Mucosa of descending colon (tissue), 3 donors: ENCODE data around the gene KCNQ1OT1. TPM values are rescaled to one million over a fixed set of nuclear protein-coding genes. Genes with fewer than 3 reads are reported as not detected.

ENCODE experiments used
- ATAC-seq: fragments of 200-7000 bp; cut with Tn5 transposase; one replicate; pipeline ENCODE4 v1.9.1; 2020; ENCODE audit warnings: mild to moderate bottlenecking, moderate library complexity
- DNase-seq, 3 donors: peaks; one replicate each; pipeline ENCODE4 v3.0.0-alpha.2; 2020
- H3K36me3 ChIP-seq: fragments of 200-600 bp; one replicate; pipeline ENCODE4 v1.8.0; 2021; ENCODE audit warnings: low read depth, mild to moderate bottlenecking
- H3K4me1 ChIP-seq: fragments of 200-600 bp; one replicate; pipeline ENCODE4 v1.8.0; 2021; ENCODE audit warnings: low read depth, mild to moderate bottlenecking
- H3K4me3 ChIP-seq: fragments of 200-600 bp; one replicate; pipeline ENCODE4 v1.8.0; 2021; ENCODE audit warnings: mild to moderate bottlenecking
- H3K9me3 ChIP-seq: fragments of 200-600 bp; one replicate; pipeline ENCODE4 v1.8.0; 2021; ENCODE audit warnings: mild to moderate bottlenecking
- CTCF ChIP-seq: fragments of 200-600 bp; IDR thresholded peaks from one replicate; pipeline ENCODE4 v1.8.0; 2022; ENCODE audit warnings: antibody characterized with exemption, mild to moderate bottlenecking
- intact Hi-C, 2 donors: fragments of 100-400 bp; cut with DNase I in 1 of 2; cut with micrococcal nuclease in 1 of 2; formaldehyde crosslinking; loops; one replicate each; pipeline versions ENCODE4 v1.11.0 to v1.11.1; 2022; cut with DNase I, micrococcal nuclease
- total RNA-seq, 3 donors: library from RNA; stranded (reverse); fragmentation: NEBNext Ultra II Directional in 2 of 3; extraction: Animal tissue kit (Norgen Biotek cat#: 25700) in 2 of 3; gene quantifications; one replicate each; pipeline versions ENCODE4 v1.2.1 to v1.2.4, GENCODE V29; 2021 to 2023
- donor health status: DM: no; HTN: no; CAD: no; lungs with moderate emphysema.
- donor health status: DM: no; HTN: no; CAD: no.
- donor health status: DM: no; HTN: yes; CAD: no.

Gene KCNQ1OT1
- total RNA-seq, 3 donors from 2014 or later = 1.5 to 1.7 (median 1.7) TPM

DNA sequence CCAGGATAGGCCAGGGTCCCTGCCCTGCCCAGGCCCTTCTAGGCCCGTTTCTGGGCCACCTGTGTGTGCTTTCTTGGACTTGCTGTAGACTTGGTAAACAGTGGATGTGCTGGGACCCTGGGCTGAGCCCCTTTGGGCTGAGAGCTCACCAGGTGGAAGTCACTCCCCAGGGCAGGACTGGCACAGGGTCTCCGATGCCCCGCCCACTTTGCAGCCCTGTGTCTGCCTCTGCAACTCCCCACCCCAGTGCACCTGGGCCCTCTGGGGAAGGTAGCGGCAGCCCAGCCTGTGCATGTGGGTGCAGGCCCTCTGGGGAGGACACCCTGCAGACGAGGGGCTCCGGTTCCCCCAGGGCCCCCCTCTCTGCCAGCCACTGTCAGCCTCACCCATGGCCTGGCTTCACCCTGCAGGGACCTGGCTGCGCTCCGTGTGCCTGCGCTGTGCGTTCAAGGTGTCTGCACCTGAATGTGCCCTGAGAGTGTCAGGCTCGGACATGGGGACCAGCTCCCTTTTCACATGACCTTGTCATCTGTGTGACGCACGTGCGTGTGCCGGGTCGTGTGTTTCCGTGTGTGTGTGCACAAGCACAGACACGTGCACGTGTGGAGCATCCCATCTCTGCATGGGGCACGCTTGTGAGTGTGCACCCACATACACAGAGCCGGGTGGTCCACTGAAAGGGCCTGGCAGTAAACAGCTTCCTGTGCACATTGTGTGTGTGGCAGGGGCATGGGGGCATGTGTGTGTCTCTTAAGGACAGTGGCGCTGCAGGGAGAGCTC is 118.5 kb downstream of the KCNQ1OT1 start:
- TF ChIP-seq CTCF = no peak
- Histone ChIP-seq H3K4me3 (no peak overlapping the region), H3K36me3 (no peaks in the 10 kb centered on the region), H3K9me3 (no peaks in the 10 kb centered on the region), H3K4me1 (peaks cover 4% of the 10 kb centered on the region)
- ATAC-seq = no peak
- intact Hi-C loops = no loop called here
- peak in 2 of 3 donors; percentile 19 to 43 for DNase-seq

DNA sequence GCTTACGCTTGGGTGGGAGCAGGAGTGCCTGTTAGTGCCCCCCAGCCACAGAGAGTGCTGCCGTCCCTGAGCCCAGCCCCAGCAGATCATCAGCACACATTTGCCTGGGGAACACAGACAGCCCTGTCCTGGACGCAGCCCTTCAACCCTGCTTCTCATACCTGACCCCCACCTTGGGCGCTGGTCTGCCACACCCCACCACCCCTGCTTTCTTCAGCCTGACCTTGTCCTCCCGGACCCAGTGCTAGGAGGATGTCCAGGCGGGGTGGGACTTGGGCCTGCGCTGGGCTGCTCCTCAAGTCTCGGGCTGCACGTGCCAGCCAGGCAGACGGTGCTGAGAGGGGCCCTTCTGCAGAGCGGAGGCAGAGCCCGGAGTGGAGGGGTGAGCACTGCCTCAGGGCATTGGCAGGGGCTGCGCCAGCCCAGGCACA is 119.2 kb downstream of the KCNQ1OT1 start:
- H3K36me3 ChIP-seq = no peaks in the 10 kb centered on the region
- no peaks in the 10 kb centered on the region for H3K9me3 ChIP-seq
- TF ChIP-seq CTCF = no peak
- no peak overlapping the region for H3K4me3 ChIP-seq
- peak in 2 of 3 donors; percentile 12 to 29 for DNase-seq
- H3K4me1 ChIP-seq = peaks cover 4% of the 10 kb centered on the region
- ATAC-seq = no peak
- intact Hi-C loops = no loop called here

DNA sequence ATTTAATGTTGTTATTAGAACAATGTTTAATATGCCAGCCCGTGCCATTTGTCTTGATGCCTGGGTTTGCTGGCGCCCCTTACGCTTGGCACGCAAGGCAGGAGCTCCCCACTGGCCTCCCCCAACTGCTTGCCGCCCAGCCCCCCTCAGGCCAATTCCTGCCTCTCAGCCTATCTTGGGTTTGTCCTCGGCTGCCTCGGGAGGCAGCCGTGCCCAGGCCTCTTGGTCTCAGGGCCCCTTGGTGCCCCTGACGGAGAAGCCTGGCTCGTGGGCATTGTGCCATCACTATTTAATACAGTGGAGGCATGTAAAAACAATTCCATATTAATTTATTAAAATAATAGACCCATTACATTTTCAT is 119.8 kb downstream of the KCNQ1OT1 start:
- no peak for ATAC-seq
- peak in 1 of 3 donors; percentile 6 for DNase-seq

DNA sequence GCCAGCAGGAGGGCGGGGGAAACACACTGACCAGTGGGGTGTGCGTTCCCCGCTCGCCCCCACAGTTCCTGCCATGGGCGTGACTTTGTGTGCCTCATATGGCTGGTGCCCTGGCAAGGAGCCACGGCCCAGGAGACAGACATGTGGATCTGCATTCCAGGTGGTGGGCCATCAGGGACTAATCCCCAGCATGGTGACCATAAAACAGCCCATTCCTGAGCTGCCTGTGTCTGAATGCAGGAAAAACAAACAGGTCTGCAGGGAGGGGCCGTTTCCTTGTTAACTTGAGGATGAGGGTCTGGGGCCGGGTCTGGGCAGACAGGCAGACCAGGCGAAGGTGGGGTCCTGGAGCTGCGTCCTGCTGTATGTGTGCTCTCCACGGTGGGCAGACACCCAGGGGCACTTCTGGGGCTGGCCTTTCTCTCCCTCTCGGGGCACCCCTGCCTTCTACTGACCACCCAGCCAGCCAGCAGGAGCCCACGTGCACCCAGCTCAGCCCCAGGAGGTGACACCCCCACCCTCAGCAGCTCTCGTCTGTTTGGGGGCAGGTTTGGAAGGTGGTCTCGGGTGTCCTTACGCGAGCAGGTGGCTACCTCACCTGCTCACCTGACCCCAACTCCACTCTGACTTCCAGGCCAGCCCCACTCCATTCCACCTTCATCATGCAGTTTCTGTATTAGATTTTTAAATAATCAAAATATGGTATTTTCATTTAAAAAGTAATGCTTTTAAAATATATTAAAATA is 120.3 kb downstream of the KCNQ1OT1 start:
- H3K4me1 ChIP-seq = peaks cover 13% of the 10 kb centered on the region
- TF ChIP-seq CTCF = no peak
- H3K36me3 ChIP-seq = no peaks in the 10 kb centered on the region
- ATAC-seq (no peak), DNase-seq (peak in 2 of 3 donors; percentile 21 to 45)
- intact Hi-C loops = no loop called here
- no peaks in the 10 kb centered on the region for H3K9me3 ChIP-seq
- no peak overlapping the region for H3K4me3 ChIP-seq

More for the DNA sequence above, 119.8 kb downstream of the KCNQ1OT1 start:
- TF ChIP-seq CTCF = no peak
- peaks cover 9% of the 10 kb centered on the region for H3K4me1 ChIP-seq
- no peaks in the 10 kb centered on the region for H3K36me3 ChIP-seq
- H3K9me3 ChIP-seq = no peaks in the 10 kb centered on the region
- H3K4me3 ChIP-seq = no peak overlapping the region
- intact Hi-C loops = no loop called here

- Histone ChIP-seq H3K4me1 (peaks cover 13% of the 10 kb centered on the region), H3K4me3 (no peak overlapping the region), H3K9me3 (no peaks in the 10 kb centered on the region), H3K36me3 (no peaks in the 10 kb centered on the region)
- intact Hi-C loops = no loop called here
- no peak for TF ChIP-seq CTCF
- no peak for ATAC-seq
- no peak for DNase-seq
Measured at GRCh38 chr11:2578929-2579270, 120.9 kb downstream of the KCNQ1OT1 start.
